GM12878 (cell line): ENCODE data around the gene TSHZ2.

Experiments
- ATF3 ChIP-seq: IDR thresholded peaks from 2 replicates; pipeline ENCODE4 v1.6.1; 2011; ENCODE audit warnings: low read depth, mild to moderate bottlenecking, low read length, moderate library complexity, borderline replicate concordance; ENCODE audit errors: extremely low read depth
- CTCF ChIP-seq, 3 experiments: IDR thresholded peaks in 2 of 3; conservative IDR thresholded peaks in 1 of 3; 2 replicates each; pipeline ENCODE4 v1.5.1; 2011; ENCODE audit warnings: low read depth in 3 of 3, low read length in 3 of 3, mild to moderate bottlenecking in 3 of 3, control low read depth in 2 of 3, moderate library complexity in 2 of 3, inconsistent platforms in 1 of 3, mixed read lengths in 1 of 3; ENCODE audit not compliant: control insufficient read depth in 2 of 3, insufficient read depth in 1 of 3; ENCODE audit errors: extremely low read depth in 1 of 3
- EZH2 ChIP-seq: IDR thresholded peaks from 2 replicates; pipeline ENCODE4 v1.6.1; 2012; ENCODE audit warnings: low read depth, mild to moderate bottlenecking, control low read depth, inconsistent platforms, low read length, borderline replicate concordance; ENCODE audit not compliant: control insufficient read depth
- IRF4 ChIP-seq: IDR thresholded peaks from 2 replicates; pipeline ENCODE4 v1.6.1; 2011; ENCODE audit warnings: low read depth, low read length
- JUND ChIP-seq: IDR thresholded peaks from 2 replicates; pipeline ENCODE4 v1.6.1; 2012; ENCODE audit warnings: low read depth, mild to moderate bottlenecking, low read length, improper control_type of control experiment, moderate library complexity
- MAX ChIP-seq: IDR thresholded peaks from 2 replicates; pipeline ENCODE4 v1.6.1; 2012; ENCODE audit warnings: low read depth, low read length, improper control_type of control experiment
- POLR2A ChIP-seq: IDR thresholded peaks from 2 replicates; pipeline ENCODE4 v1.6.1; 2011; ENCODE audit warnings: low read depth, mild to moderate bottlenecking, low read length
- PRDM15 ChIP-seq: fragments of 450-650 bp; formaldehyde crosslinking; IDR thresholded peaks from 2 replicates; pipeline ENCODE4 v1.4.0; 2020; ENCODE audit warnings: mild to moderate bottlenecking, moderate library complexity
- YY1 ChIP-seq: IDR thresholded peaks from 2 replicates; pipeline ENCODE4 v1.6.1; 2011; ENCODE audit warnings: low read depth, mild to moderate bottlenecking, low read length
- ZZZ3 ChIP-seq: IDR thresholded peaks from 2 replicates; pipeline ENCODE4 v1.6.1; 2011; ENCODE audit warnings: low read depth; ENCODE audit not compliant: control insufficient read depth, insufficient read length

- TF ChIP-seq CTCF (IDR thresholded peaks at IDR 0.05 in 2 of 3, conservative IDR thresholded peaks at IDR 0.05 in 1 of 3; ENCODE audit: control insufficient read depth in 2 of 3, extremely low read depth in 1 of 3, insufficient read depth in 1 of 3, low read depth in 3 of 3, low read length in 3 of 3): no peak
- TF ChIP-seq JUND: no peak
- TF ChIP-seq EZH2: no peak
- TF ChIP-seq IRF4: no peak
- no peak for TF ChIP-seq YY1
- TF ChIP-seq ZZZ3: no peak
- no peak for TF ChIP-seq PRDM15 (CRISPR knock-in tag)
- no peak for TF ChIP-seq ATF3
- no peak for TF ChIP-seq POLR2A
- TF ChIP-seq MAX: no peak
Observed at GRCh38 chr20:53364646-53365045, 392.5 kb downstream of the TSHZ2 start.
